GM18499 (cell line): ENCODE measurements around the gene COX4I2.

Experiments used
- ATAC-seq: cut with Tn5 transposase; IDR thresholded peaks from one replicate; pipeline ENCODE4 v1.9.1; 2021; ENCODE audit warnings: moderate number of reproducible peaks; ENCODE audit not compliant: insufficient read depth, unreplicated experiment

Gene COX4I2

GRCh38 chr20:31674895-31675827 lies 37.4 kb downstream of the COX4I2 start:
- no peak for ATAC-seq

GRCh38 chr20:31675828-31676608 lies 38.3 kb downstream of the COX4I2 start:
- no peak for ATAC-seq

- ATAC-seq, result no peak
Observed at GRCh38 chr20:31676609-31676989, 38.9 kb downstream of the COX4I2 start.

DNA sequence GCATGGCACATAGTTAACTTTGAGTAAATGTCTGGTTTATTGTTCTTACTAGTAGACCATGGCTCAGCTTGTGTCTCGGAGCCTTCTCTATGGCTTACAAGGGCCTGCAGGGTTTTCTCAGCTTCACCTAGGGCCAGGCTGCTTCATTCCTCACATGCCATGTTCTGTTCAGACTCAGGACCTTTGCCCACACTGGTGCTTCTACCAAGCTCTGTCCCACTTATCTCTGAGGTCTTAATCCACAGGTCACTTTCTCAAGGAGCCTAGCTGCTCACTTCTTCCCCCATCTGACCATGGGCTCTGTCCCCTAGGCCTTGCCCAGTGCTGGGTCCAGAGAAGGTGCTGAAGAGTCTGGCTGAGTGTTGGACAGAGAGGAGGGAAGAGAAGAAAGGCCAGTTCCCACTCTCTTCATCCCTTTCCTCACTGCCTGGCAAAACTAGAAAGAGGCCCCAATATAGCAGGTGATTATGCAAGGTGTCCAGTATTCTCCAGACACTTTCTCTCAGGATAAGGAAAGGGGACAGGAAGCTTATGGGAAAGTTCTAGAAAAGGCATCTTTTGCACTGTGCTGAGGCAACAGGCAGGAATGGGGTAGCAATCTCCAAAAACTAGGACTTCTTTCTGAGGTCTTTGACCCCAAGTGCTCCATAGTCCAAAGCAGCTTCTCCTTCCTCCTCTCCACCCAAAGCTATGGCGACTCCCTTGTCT lies 40.0 kb downstream of the COX4I2 start:
- ATAC-seq, result no peak

GRCh38 chr20:31678389-31679356 lies 41.0 kb downstream of the COX4I2 start:
- no peak for ATAC-seq

DNA sequence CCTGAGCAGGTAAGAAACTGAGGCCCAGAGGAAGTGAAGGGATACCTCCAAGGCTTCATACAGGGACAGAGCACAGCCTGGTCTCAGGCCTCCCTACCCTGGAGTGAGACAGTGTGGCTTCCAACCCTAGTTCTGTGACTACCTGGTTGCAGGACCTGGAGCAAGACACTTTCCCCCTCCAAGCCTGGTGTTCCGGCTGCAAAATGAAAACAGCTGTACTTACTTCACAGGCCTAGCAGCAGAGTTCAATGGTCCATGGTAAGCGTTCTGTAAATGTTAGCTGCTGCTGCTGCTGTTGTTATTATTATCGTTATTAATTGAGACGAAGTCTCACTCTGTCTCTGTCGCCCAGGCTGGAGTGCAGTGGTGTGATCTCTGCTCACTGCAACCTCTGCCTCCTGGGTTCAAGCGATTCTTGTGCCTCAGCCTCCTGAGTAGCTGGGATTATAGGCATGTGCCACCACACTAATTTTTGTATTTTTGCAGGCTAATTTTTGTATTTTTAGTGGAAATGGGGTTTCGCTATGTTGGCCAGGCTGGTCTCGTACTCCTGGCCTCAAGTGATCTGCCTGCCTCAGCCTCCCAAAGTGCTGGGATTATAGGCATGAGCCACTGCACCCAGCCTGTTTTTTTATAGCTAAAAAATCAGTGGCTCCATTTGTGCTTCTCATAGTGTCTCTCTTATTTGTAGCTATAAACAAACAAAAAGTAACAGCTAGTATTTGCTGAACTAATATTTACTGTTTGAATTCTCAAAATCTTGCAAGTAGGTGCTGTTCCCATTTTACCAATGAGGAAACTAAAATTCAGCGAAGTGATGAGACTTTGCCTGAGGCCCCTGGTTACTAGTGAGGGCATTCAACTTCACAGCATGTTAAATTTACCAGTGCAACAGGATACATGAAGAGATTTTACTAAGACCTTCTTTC lies 41.9 kb downstream of the COX4I2 start:
- ATAC-seq, result no peak

GRCh38 chr20:31680286-31681127 lies 42.8 kb downstream of the COX4I2 start:
- no peak for ATAC-seq

DNA sequence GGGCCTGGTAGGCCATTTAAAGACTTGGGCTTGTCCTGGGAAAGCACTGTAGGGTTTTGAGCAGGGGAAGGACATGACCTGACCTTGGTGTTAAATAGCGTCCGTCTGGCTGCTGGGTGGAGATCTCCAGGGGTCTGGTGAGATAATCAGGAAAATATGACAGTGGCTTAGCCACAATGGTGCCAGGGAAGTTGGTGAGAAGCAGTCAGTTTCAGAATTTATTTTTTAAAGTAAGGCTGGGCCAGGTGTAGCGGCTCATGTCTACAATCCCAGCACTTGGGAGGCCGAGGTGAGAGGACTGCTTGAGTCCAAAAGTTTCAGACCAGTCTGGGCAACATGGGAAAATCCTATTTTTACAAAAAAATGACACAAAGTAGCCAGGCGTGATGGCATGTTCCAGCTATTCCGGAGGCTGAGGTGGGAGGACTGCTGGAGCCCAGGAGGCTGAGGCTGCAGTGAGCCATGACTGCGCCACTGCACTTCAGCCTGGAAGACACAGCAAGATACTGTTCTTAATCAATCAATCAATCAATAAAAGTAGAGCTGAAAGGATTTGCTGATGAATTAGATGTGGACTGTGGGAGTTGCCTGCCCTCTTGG lies 43.5 kb downstream of the COX4I2 start:
- no peak for ATAC-seq

GRCh38 chr20:31681769-31682168 lies 44.1 kb downstream of the COX4I2 start:
- no peak for ATAC-seq

- no peak for ATAC-seq
Observed at GRCh38 chr20:31682352-31682751, 44.6 kb downstream of the COX4I2 start.

DNA sequence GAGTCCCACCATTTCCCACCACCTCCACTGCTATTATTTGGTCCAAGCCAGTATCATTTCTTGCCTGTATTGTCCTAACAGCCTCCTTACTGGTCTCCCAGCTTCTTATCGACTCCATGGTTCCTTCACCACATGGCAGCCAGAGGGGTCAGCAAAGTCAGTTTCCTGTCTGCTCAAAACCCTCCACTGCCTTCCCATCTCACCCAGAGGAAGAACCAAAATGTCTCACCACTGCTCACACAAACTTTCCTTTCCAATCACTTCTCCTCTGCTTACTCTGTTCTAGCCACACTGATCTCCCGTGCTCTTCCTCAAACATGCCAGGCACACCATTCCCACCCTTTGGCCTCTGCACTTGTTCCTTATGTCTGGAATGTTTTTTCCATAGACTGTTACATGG lies 45.2 kb downstream of the COX4I2 start:
- ATAC-seq, result no peak

GRCh38 chr20:31684153-31685015 lies 46.7 kb downstream of the COX4I2 start:
- ATAC-seq, result no peak

GRCh38 chr20:31685853-31686643 lies 48.3 kb downstream of the COX4I2 start:
- no peak for ATAC-seq

GRCh38 chr20:31687777-31688176 lies 50.1 kb downstream of the COX4I2 start:
- ATAC-seq, result no peak

GRCh38 chr20:31689141-31689540 lies 51.4 kb downstream of the COX4I2 start:
- ATAC-seq, result no peak
